HG03460 (cell line): ENCODE measurements around the gene ATF5.
A peak's percentile ranks its signal among the peaks of the same experiment; 100 is the strongest.

ENCODE experiments used
- ATAC-seq: cut with Tn5 transposase; IDR thresholded peaks from one replicate; pipeline ENCODE4 v1.9.1; 2021; ENCODE audit not compliant: unreplicated experiment

ATF5 gene

GRCh38 chr19:49929121-49929610, at the start of gene ATF5, which contains the start of gene NUP62:
Gene ATF5, plus strand, starts transcription at chr19:49929205. Its CDS starts 1,646 bp downstream, at chr19:49930851.
Gene NUP62, minus strand, starts transcription at chr19:49929504. Its CDS starts 19,697 bp downstream, at chr19:49909807.
- ATAC-seq: peak; percentile 42

- ATAC-seq: no peak
Measured at GRCh38 chr19:49879243-49879963, 49.6 kb upstream of the ATF5 start.

- no peak for ATAC-seq
Measured at GRCh38 chr19:49880162-49880869, 48.7 kb upstream of the ATF5 start.

- no peak for ATAC-seq
Measured at GRCh38 chr19:49881186-49881585, 47.8 kb upstream of the ATF5 start.

- no peak for ATAC-seq
Measured at GRCh38 chr19:49881672-49882394, 47.2 kb upstream of the ATF5 start.

- no peak for ATAC-seq
Measured at GRCh38 chr19:49882643-49883042, 46.4 kb upstream of the ATF5 start.

- no peak for ATAC-seq
Measured at GRCh38 chr19:49883094-49883493, 45.9 kb upstream of the ATF5 start.

GRCh38 chr19:49884109-49884508, 44.9 kb upstream of the ATF5 start:
- ATAC-seq: no peak

- no peak for ATAC-seq
Measured at GRCh38 chr19:49884760-49885159, 44.2 kb upstream of the ATF5 start.

- ATAC-seq: no peak
Measured at GRCh38 chr19:49887037-49887664, 41.9 kb upstream of the ATF5 start.

- no peak for ATAC-seq
Measured at GRCh38 chr19:49887665-49888509, 41.1 kb upstream of the ATF5 start.

- ATAC-seq: no peak
Measured at GRCh38 chr19:49888510-49888824, 40.5 kb upstream of the ATF5 start.

- no peak for ATAC-seq
Measured at GRCh38 chr19:49889038-49889686, 39.8 kb upstream of the ATF5 start.

GRCh38 chr19:49889687-49890348, 39.2 kb upstream of the ATF5 start:
- ATAC-seq: no peak

GRCh38 chr19:49890349-49891311, 38.4 kb upstream of the ATF5 start:
- no peak for ATAC-seq

- no peak for ATAC-seq
Measured at GRCh38 chr19:49891393-49891792, 37.6 kb upstream of the ATF5 start.

- ATAC-seq: no peak
Measured at GRCh38 chr19:49892716-49893115, 36.3 kb upstream of the ATF5 start.

GRCh38 chr19:49894011-49894664, 34.9 kb upstream of the ATF5 start:
- ATAC-seq: no peak
